ENCODE results near the gene TMEM141.

DNA sequence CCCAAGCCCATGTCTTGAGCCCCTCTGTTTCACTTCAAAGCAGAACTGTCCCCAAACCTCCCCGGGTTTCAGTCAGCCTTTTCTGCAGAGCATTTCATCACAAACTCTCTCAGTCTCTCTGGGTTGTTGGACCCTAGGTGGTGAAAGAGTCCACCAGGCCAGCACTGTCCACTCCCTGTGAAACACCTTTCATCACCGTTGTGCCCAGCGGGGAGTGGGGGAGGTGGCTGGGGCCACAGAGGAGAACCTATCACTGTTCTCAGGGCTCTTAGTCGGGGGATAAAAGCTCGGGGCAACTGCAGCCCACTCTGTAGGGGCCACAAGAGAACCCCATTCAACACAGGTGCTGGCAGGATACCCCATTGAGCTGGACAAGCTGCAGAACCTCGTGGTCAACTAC lies 11.2 kb downstream of the TMEM141 start:
- TF ChIP-seq, protein P1, sequence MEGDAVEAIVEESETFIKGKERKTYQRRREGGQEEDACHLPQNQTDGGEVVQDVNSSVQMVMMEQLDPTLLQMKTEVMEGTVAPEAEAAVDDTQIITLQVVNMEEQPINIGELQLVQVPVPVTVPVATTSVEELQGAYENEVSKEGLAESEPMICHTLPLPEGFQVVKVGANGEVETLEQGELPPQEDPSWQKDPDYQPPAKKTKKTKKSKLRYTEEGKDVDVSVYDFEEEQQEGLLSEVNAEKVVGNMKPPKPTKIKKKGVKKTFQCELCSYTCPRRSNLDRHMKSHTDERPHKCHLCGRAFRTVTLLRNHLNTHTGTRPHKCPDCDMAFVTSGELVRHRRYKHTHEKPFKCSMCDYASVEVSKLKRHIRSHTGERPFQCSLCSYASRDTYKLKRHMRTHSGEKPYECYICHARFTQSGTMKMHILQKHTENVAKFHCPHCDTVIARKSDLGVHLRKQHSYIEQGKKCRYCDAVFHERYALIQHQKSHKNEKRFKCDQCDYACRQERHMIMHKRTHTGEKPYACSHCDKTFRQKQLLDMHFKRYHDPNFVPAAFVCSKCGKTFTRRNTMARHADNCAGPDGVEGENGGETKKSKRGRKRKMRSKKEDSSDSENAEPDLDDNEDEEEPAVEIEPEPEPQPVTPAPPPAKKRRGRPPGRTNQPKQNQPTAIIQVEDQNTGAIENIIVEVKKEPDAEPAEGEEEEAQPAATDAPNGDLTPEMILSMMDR (conservative IDR thresholded peaks at IDR 0.05 in 1 of 2, IDR thresholded peaks at IDR 0.05 in 1 of 2; ENCODE audit: low read depth in 1 of 2, low read length in 2 of 2) = no peak
- no peak for TF ChIP-seq EZH2 (IDR thresholded peaks at IDR 0.05; ENCODE audit: low read length, missing control alignments)

All from fibroblast of lung (primary cell).